ENCODE data around the gene KCNMB1. TPM values are rescaled to one million over a fixed set of nuclear protein-coding genes. Genes with fewer than 3 reads are reported as not detected.

Gene KCNMB1
- total RNA-seq, 6 experiments from 2014 or later = not detected

- peaks cover 6% of the 10 kb centered on the region; the same call in 1 of the 2 replicates for H3K27me3 Mint-ChIP-seq (ENCODE audit: insufficient read depth)
- no peaks in the 10 kb centered on the region for H3K36me3 Mint-ChIP-seq (ENCODE audit: low read depth)
- TF ChIP-seq CTCF (IDR thresholded peaks at IDR 0.05) = no peak
- DNase-seq = no peak
- H3K4me1 Mint-ChIP-seq (ENCODE audit: low read depth) = no peaks in the 10 kb centered on the region
- no peak overlapping the region for H3K4me3 Mint-ChIP-seq
- H3K27ac Mint-ChIP-seq = no peak overlapping the region
- H3K9me3 Mint-ChIP-seq = no peaks in the 10 kb centered on the region; the same call in 1 of the 2 replicates
Measured at GRCh38 chr5:170362102-170362501, 27.1 kb downstream of the KCNMB1 start.

- Mint-ChIP-seq H3K27ac (no peak overlapping the region), H3K27me3 (ENCODE audit: insufficient read depth) (peaks cover 7% of the 10 kb centered on the region; the same call in 1 of the 2 replicates)
Measured at GRCh38 chr5:170361616-170362015, 27.6 kb downstream of the KCNMB1 start.

GRCh38 chr5:170361116-170361515 lies 28.1 kb downstream of the KCNMB1 start:
- no peak for TF ChIP-seq CTCF (IDR thresholded peaks at IDR 0.05)
- no peak overlapping the region for H3K27ac Mint-ChIP-seq
- peaks cover 7% of the 10 kb centered on the region; the same call in 1 of the 2 replicates for H3K27me3 Mint-ChIP-seq (ENCODE audit: insufficient read depth)
- no peak overlapping the region for H3K4me3 Mint-ChIP-seq
- no peak for DNase-seq
- no peaks in the 10 kb centered on the region for H3K36me3 Mint-ChIP-seq (ENCODE audit: low read depth)
- no peaks in the 10 kb centered on the region; the same call in 1 of the 2 replicates for H3K9me3 Mint-ChIP-seq
- H3K4me1 Mint-ChIP-seq (ENCODE audit: low read depth) = no peaks in the 10 kb centered on the region

More at GRCh38 chr5:170361616-170362015, 27.6 kb downstream of the KCNMB1 start:
- Mint-ChIP-seq H3K36me3 (ENCODE audit: low read depth) (no peaks in the 10 kb centered on the region), H3K9me3 (no peaks in the 10 kb centered on the region; the same call in 1 of the 2 replicates), H3K4me1 (ENCODE audit: low read depth) (no peaks in the 10 kb centered on the region), H3K4me3 (no peak overlapping the region)
- no peak for TF ChIP-seq CTCF (IDR thresholded peaks at IDR 0.05)
- no peak for DNase-seq

- H3K27ac Mint-ChIP-seq = no peak overlapping the region
- H3K4me3 Mint-ChIP-seq = no peak overlapping the region
- H3K36me3 Mint-ChIP-seq (ENCODE audit: low read depth) = no peaks in the 10 kb centered on the region
- TF ChIP-seq CTCF (IDR thresholded peaks at IDR 0.05) = no peak
- H3K9me3 Mint-ChIP-seq = no peaks in the 10 kb centered on the region; the same call in 1 of the 2 replicates
- no peak for DNase-seq
- H3K27me3 Mint-ChIP-seq (ENCODE audit: insufficient read depth) = peaks cover 7% of the 10 kb centered on the region; the same call in 1 of the 2 replicates
- no peaks in the 10 kb centered on the region for H3K4me1 Mint-ChIP-seq (ENCODE audit: low read depth)
Measured at GRCh38 chr5:170360709-170361108, 28.5 kb downstream of the KCNMB1 start.

GRCh38 chr5:170357955-170358444 lies 31.2 kb downstream of the KCNMB1 start:
- H3K27ac Mint-ChIP-seq = no peak overlapping the region
- H3K4me1 Mint-ChIP-seq (ENCODE audit: low read depth) = no peaks in the 10 kb centered on the region
- H3K4me3 Mint-ChIP-seq = no peak overlapping the region
- no peak for DNase-seq
- no peak for TF ChIP-seq CTCF (IDR thresholded peaks at IDR 0.05)
- peaks cover 12% of the 10 kb centered on the region for H3K27me3 Mint-ChIP-seq (ENCODE audit: insufficient read depth)
- H3K9me3 Mint-ChIP-seq = no peaks in the 10 kb centered on the region; the same call in 1 of the 2 replicates
- H3K36me3 Mint-ChIP-seq (ENCODE audit: low read depth) = no peaks in the 10 kb centered on the region
